Tongue (tissue), 2 donors: ENCODE data around the gene HOXC10. TPM values are rescaled to one million over a fixed set of nuclear protein-coding genes. Genes with fewer than 3 reads are reported as not detected.

ENCODE experiments used
- DNase-seq: peaks from one replicate; pipeline ENCODE4 v3.0.0-alpha.2; 2015
- total RNA-seq: library from RNA; depleted of rRNA; stranded (reverse); fragments of >200 nt; gene quantifications from one replicate; pipeline ENCODE4 v1.2.3, GENCODE V29; 2014

HOXC10 gene
- total RNA-seq, 1 donor from 2014 or later: not detected

GRCh38 chr12:53991077-53991460 lies 6.1 kb downstream of the HOXC10 start:
- DNase-seq: no peak

GRCh38 chr12:53992377-53992889 lies 7.5 kb downstream of the HOXC10 start:
- no peak for DNase-seq

GRCh38 chr12:53993162-53994008 lies 8.4 kb downstream of the HOXC10 start:
- no peak for DNase-seq

- DNase-seq: no peak
These were observed 9.0 kb downstream of the HOXC10 start for GRCh38 chr12:53994009-53994263.

GRCh38 chr12:53994264-53995001 lies 9.5 kb downstream of the HOXC10 start:
- DNase-seq: no peak

GRCh38 chr12:53995002-53995377 lies 10.0 kb downstream of the HOXC10 start:
- no peak for DNase-seq

GRCh38 chr12:53995378-53996239 lies 10.7 kb downstream of the HOXC10 start:
- DNase-seq: no peak

- no peak for DNase-seq
These were observed 11.6 kb downstream of the HOXC10 start for GRCh38 chr12:53996240-53997203.

GRCh38 chr12:53997204-53998109 lies 12.5 kb downstream of the HOXC10 start:
- no peak for DNase-seq

- no peak for DNase-seq
These were observed 13.4 kb downstream of the HOXC10 start for GRCh38 chr12:53998110-53998899.

GRCh38 chr12:53998900-53999236 lies 13.9 kb downstream of the HOXC10 start:
- DNase-seq: no peak

GRCh38 chr12:53999559-54000115 lies 14.7 kb downstream of the HOXC10 start:
- no peak for DNase-seq

- DNase-seq: no peak
These were observed 15.5 kb downstream of the HOXC10 start, which contains the start of gene HOXC9 for GRCh38 chr12:54000116-54001114. Gene HOXC9 (plus strand): TSS chr12:54000161. CDS start chr12:54000189, 28 bp downstream.

- DNase-seq: no peak
These were observed 16.6 kb downstream of the HOXC10 start for GRCh38 chr12:54001283-54002187.

- no peak for DNase-seq
These were observed 17.4 kb downstream of the HOXC10 start for GRCh38 chr12:54002278-54002914.

GRCh38 chr12:54002915-54003389 lies 18.0 kb downstream of the HOXC10 start:
- no peak for DNase-seq
